CD4-positive, alpha-beta T cell (primary cell): Measurements from ENCODE around the gene RTCB. TPM values are rescaled to one million over a fixed set of nuclear protein-coding genes. Genes with fewer than 3 reads are reported as not detected.

Experiments used
- ATAC-seq: fragments of 200-7000 bp; cut with Tn5 transposase; one replicate; pipeline ENCODE4 v1.10.0; 2022; ENCODE audit warnings: mild to moderate bottlenecking; ENCODE audit not compliant: poor library complexity
- CTCF ChIA-PET: fragments of 350-600 bp; sonication (Branson Sonifier 250); formaldehyde crosslinking; loops from one replicate; lab custom pipeline; 2021; ENCODE audit warnings: antibody characterized with exemption, inconsistent platforms; lab: Charles Lee
- POLR2A ChIA-PET: fragments of 350-600 bp; sonication (Branson Sonifier 250); formaldehyde crosslinking; loops from one replicate; lab custom pipeline; 2021; ENCODE audit warnings: antibody characterized with exemption, inconsistent platforms; lab: Charles Lee
- DNase-seq, 14 experiments: peaks; one replicate each; pipeline ENCODE4 v3.0.0-alpha.2; 2013 to 2020; ENCODE audit warnings: mixed read lengths in 2 of 14
- H3K27ac ChIP-seq, 2 donors: one replicate each; pipeline versions ENCODE4 v1.5.1 to v1.7.0; 2013; ENCODE audit warnings: low read length in 2 of 2, low read depth in 1 of 2, mild to moderate bottlenecking in 1 of 2
- H3K27me3 ChIP-seq, 2 experiments: 1 replicate in 1 of 2; 2 replicates in 1 of 2; pipeline versions ENCODE4 v1.6.1 to v1.7.0; 2013; ENCODE audit warnings: low read length in 2 of 2, control low read depth in 1 of 2, mild to moderate bottlenecking in 1 of 2, moderate library complexity in 1 of 2; ENCODE audit not compliant: insufficient read depth in 2 of 2, control insufficient read depth in 1 of 2
- H3K36me3 ChIP-seq: one replicate; pipeline ENCODE4 v1.6.1; 2013; ENCODE audit warnings: low read length, control low read depth; ENCODE audit not compliant: insufficient read depth
- H3K4me1 ChIP-seq: one replicate; pipeline ENCODE4 v1.6.1; 2013; ENCODE audit warnings: low read length, control low read depth; ENCODE audit not compliant: insufficient read depth
- H3K4me3 ChIP-seq: one replicate; pipeline ENCODE4 v1.5.1; 2013; ENCODE audit warnings: mild to moderate bottlenecking, low read length, moderate library complexity
- H3K9me3 ChIP-seq, 2 experiments: 1 replicate in 1 of 2; 2 replicates in 1 of 2; pipeline versions ENCODE4 v1.6.1 to v1.7.0; 2013; ENCODE audit warnings: low read length in 2 of 2, mild to moderate bottlenecking in 2 of 2, control low read depth in 1 of 2, moderate library complexity in 1 of 2; ENCODE audit not compliant: control insufficient read depth in 1 of 2, insufficient read depth in 1 of 2
- H3K27ac Mint-ChIP-seq: one replicate; pipeline ENCODE4 v1.8.0; 2020; ENCODE audit warnings: mixed read lengths
- H3K27me3 Mint-ChIP-seq: one replicate; pipeline ENCODE4 v1.8.0; 2021; ENCODE audit warnings: mixed read lengths
- H3K36me3 Mint-ChIP-seq: one replicate; pipeline ENCODE4 v1.8.0; 2021; ENCODE audit warnings: low read depth, mixed read lengths
- H3K4me1 Mint-ChIP-seq: one replicate; pipeline ENCODE4 v1.8.0; 2021; ENCODE audit warnings: low read depth, mixed read lengths
- H3K4me3 Mint-ChIP-seq: one replicate; pipeline ENCODE4 v1.8.0; 2020; ENCODE audit warnings: mild to moderate bottlenecking, mixed read lengths
- H3K9me3 Mint-ChIP-seq: one replicate; pipeline ENCODE4 v1.8.0; 2020; ENCODE audit warnings: mixed read lengths
- CTCF ChIP-seq: fragments of 200-600 bp; IDR thresholded peaks from one replicate; pipeline ENCODE4 v1.8.0; 2022; ENCODE audit warnings: antibody characterized with exemption, mild to moderate bottlenecking
- intact Hi-C, 2 experiments: fragments of 100-400 bp; cut with DNase I in 1 of 2; cut with micrococcal nuclease in 1 of 2; formaldehyde crosslinking; loops; one replicate each; pipeline versions ENCODE4 v1.15.1 to v1.9.0; 2023 to 2025; cut with DNase I, micrococcal nuclease
- polyA plus RNA-seq, 2 donors: library from polyadenylated mRNA; unstranded; fragments of 120-200 nt; gene quantifications; one replicate each; pipeline ENCODE4 v1.2.1, GENCODE V29; 2013
- total RNA-seq, 174 experiments: library from RNA in 2 of 174; stranded (reverse) in 2 of 174; gene quantifications; one replicate each; pipeline ENCODE4 v1.2.3 and lab custom pipeline; 2021 to 2026

The RTCB gene
- total RNA-seq (10 to 100 TPM; 30.1 to 36.0 TPM), total RNA-seq (lab: John Stamatoyannopoulos, UW) (34.8 to 240 (median 71.9) reads per million in 172 experiments)
- polyA plus RNA-seq (2013, experiment 1 of 2) = 45.3 TPM
- polyA plus RNA-seq (2013, experiment 2 of 2) = 46.4 TPM

GRCh38 chr22:32411829-32412592, at the start of gene RTCB:
TSS of gene RTCB (minus strand) at chr22:32412247. CDS start at chr22:32412156, 91 bp downstream.
- peak; percentile 85 for ATAC-seq
- H3K9me3 ChIP-seq = no peaks in the 10 kb centered on the region
- H3K4me3 Mint-ChIP-seq = peak within 1 kb of the TSS; percentile 98
- peaks cover 7% of the 10 kb centered on the region for H3K27me3 Mint-ChIP-seq
- H3K36me3 Mint-ChIP-seq = peaks cover 46% of the 10 kb centered on the region
- CTCF ChIA-PET = interaction anchor here (2.8 kb wide), 1 partner anchor 62 kb away, joined by 23 read pairs; the partner anchor contains the start of gene FBXO7
- POLR2A ChIA-PET = interaction anchor here (0.9 to 2.7 kb wide), 4 partner anchors 11 to 62 kb away, joined by 3 to 29 read pairs (median 4); partner anchors contain the start of gene FBXO7
- H3K4me1 Mint-ChIP-seq = peaks cover 55% of the 10 kb centered on the region
- peaks cover 13% of the 10 kb centered on the region for H3K36me3 ChIP-seq
- peak; percentile 88 to 96 (median 92) for DNase-seq
- intact Hi-C loops = loop anchor here in 1 of 2 experiments (1.0 to 10.0 kb wide), 4 partner anchors 61 to 747 kb away; partner anchors contain the start of genes DEPDC5, PISD and PRR14L
- no peaks in the 10 kb centered on the region for H3K9me3 Mint-ChIP-seq
- peak within 1 kb of the TSS; percentile 25 to 76 for H3K27ac ChIP-seq
- no peak for TF ChIP-seq CTCF
- H3K4me1 ChIP-seq = peaks cover 23% of the 10 kb centered on the region
- H3K27me3 ChIP-seq = no peaks in the 10 kb centered on the region
- H3K4me3 ChIP-seq = peak within 1 kb of the TSS; percentile 72
- peak within 1 kb of the TSS; percentile 85 for H3K27ac Mint-ChIP-seq

- DNase-seq (no peak), ATAC-seq (no peak)
- no peaks in the 10 kb centered on the region for H3K36me3 Mint-ChIP-seq
- Histone ChIP-seq H3K27me3 (peaks cover 18 to 26% of the 10 kb centered on the region in 2 experiments), H3K27ac (no peak overlapping the region), H3K4me1 (no peaks in the 10 kb centered on the region), H3K4me3 (no peak overlapping the region), H3K9me3 (no peaks in the 10 kb centered on the region), H3K36me3 (no peaks in the 10 kb centered on the region)
- H3K9me3 Mint-ChIP-seq = no peaks in the 10 kb centered on the region
- TF ChIP-seq CTCF = no peak
- POLR2A ChIA-PET = no interaction called here
- no peak overlapping the region for H3K4me3 Mint-ChIP-seq
- peaks cover 66% of the 10 kb centered on the region for H3K27me3 Mint-ChIP-seq
- CTCF ChIA-PET = no interaction called here
- H3K27ac Mint-ChIP-seq = no peak overlapping the region
- intact Hi-C loops = no loop called here
- no peaks in the 10 kb centered on the region for H3K4me1 Mint-ChIP-seq
Observed at GRCh38 chr22:32457031-32457430, 45.0 kb upstream of the RTCB start.

GRCh38 chr22:32448980-32449379, 36.9 kb upstream of the RTCB start:
- intact Hi-C loops = no loop called here
- H3K27me3 ChIP-seq = peaks cover 0 to 2% of the 10 kb centered on the region in 2 experiments
- POLR2A ChIA-PET = no interaction called here
- Mint-ChIP-seq H3K27me3 (peaks cover 27% of the 10 kb centered on the region), H3K4me1 (no peaks in the 10 kb centered on the region), H3K27ac (no peak overlapping the region), H3K36me3 (no peaks in the 10 kb centered on the region), H3K4me3 (no peak overlapping the region), H3K9me3 (no peaks in the 10 kb centered on the region)
- no peak for TF ChIP-seq CTCF
- no peak overlapping the region for H3K4me3 ChIP-seq
- no peaks in the 10 kb centered on the region for H3K4me1 ChIP-seq
- no peak overlapping the region for H3K27ac ChIP-seq
- CTCF ChIA-PET = interaction anchor here (1.2 kb wide), 1 partner anchor 29 kb away, joined by 3 read pairs; no protein-coding TSS in a partner anchor
- ATAC-seq = no peak
- H3K9me3 ChIP-seq = no peaks in the 10 kb centered on the region
- no peak for DNase-seq
- no peaks in the 10 kb centered on the region for H3K36me3 ChIP-seq
